ENCODE measurements around the gene SHROOM4. TPM values are rescaled to one million over a fixed set of nuclear protein-coding genes. Genes with fewer than 3 reads are reported as not detected.

SHROOM4 gene
- total RNA-seq, 1 experiment from 2014 or later: 2.1 TPM

GRCh38 chrX:50698944-50699343 lies 115.0 kb downstream of the SHROOM4 start:
- Histone ChIP-seq H3K79me2 (ENCODE audit: insufficient read depth, low read length) (no peaks in the 10 kb centered on the region), H2BK5ac (ENCODE audit: insufficient read length, low read length) (no peak overlapping the region), H3T11ph (ENCODE audit: low read length) (no peak overlapping the region), H3K27me3 (ENCODE audit: insufficient read depth, low read length) (no peaks in the 10 kb centered on the region), H2BK15ac (ENCODE audit: low read depth, low read length) (no peak overlapping the region), H3K27ac (ENCODE audit: insufficient read length, low read depth, low read length) (peak overlapping the region; percentile 96), H2BK12ac (ENCODE audit: insufficient read length, low read depth, low read length) (peak overlapping the region; percentile 25), H3K9me3 (ENCODE audit: control insufficient read depth, low read depth, low read length) (no peaks in the 10 kb centered on the region), H2BK20ac (ENCODE audit: low read depth, low read length, poor library complexity, severe bottlenecking) (no peak overlapping the region), H4K8ac (replicated peaks; ENCODE audit: insufficient read length, low read depth, low read length) (no peak overlapping the region), H3K4me1 (ENCODE audit: insufficient read depth, low read length) (peaks cover 27% of the 10 kb centered on the region), H4K20me1 (ENCODE audit: control insufficient read depth, insufficient read depth, insufficient read length) (no peaks in the 10 kb centered on the region), H3K23ac (ENCODE audit: insufficient read length, low read depth, low read length) (no peak overlapping the region), H2AK5ac (ENCODE audit: insufficient read length, low read length) (peak overlapping the region; percentile 6), H3K56ac (ENCODE audit: insufficient read length, low read depth, low read length) (no peak overlapping the region), H3K9ac (ENCODE audit: extremely low read depth, insufficient read length, low read length) (no peak overlapping the region), H3K18ac (ENCODE audit: insufficient read length, low read depth, low read length) (no peak overlapping the region), H3K79me1 (ENCODE audit: insufficient read depth, low read depth, low read length, poor library complexity, severe bottlenecking) (no peaks in the 10 kb centered on the region), H3K4me2 (ENCODE audit: insufficient read depth, insufficient read length, low read length) (peak overlapping the region; percentile 37), H3K4ac (ENCODE audit: low read depth, low read length) (no peak overlapping the region), H3K23me2 (ENCODE audit: insufficient read length, low read depth, low read length, poor library complexity, severe bottlenecking) (no peaks in the 10 kb centered on the region), H2BK120ac (ENCODE audit: low read depth, low read length, poor library complexity, severe bottlenecking) (no peak overlapping the region), H2AFZ (ENCODE audit: low read length) (no peak overlapping the region), H3K14ac (ENCODE audit: insufficient read depth, low read length) (no peak overlapping the region), H4K5ac (ENCODE audit: insufficient read length, low read depth, low read length) (no peak overlapping the region), H4K91ac (ENCODE audit: insufficient read length, low read depth, low read length) (no peak overlapping the region)
- no peak for DNase-seq
- no peak overlapping the region; a peak in 2 of 7 replicates for H3K27ac Mint-ChIP-seq
- no peaks in the 10 kb centered on the region; a peak in 3 of 7 replicates for H3K36me3 Mint-ChIP-seq (ENCODE audit: insufficient read depth in 1 of 3, low read depth in 3 of 3)
- no peak overlapping the region for H3K4me3 Mint-ChIP-seq
- H3K4me1 Mint-ChIP-seq: peaks cover 46% of the 10 kb centered on the region in 2 experiments
- WGBS (ENCODE audit: extremely low coverage, insufficient read length, low lambda C conversion rate): no CpG with 5 or more reads among the region's 2 CpGs
- no peaks in the 10 kb centered on the region for H3K27me3 Mint-ChIP-seq (ENCODE audit: low read depth)
- TF ChIP-seq CTCF (conservative IDR thresholded peaks at IDR 0.05): no peak
- H3K9me3 Mint-ChIP-seq: peaks cover 58 to 67% of the 10 kb centered on the region in 2 experiments
